Stimulated activated CD8-positive, alpha-beta memory T cell treated with anti-CD3 and anti-CD28 coated beads, Interleukin-7, amount 100 ng/mL, for 1 hour (primary cell): ENCODE results near the gene RAD51B.
"Not testable (repeated sequence)": the region's sequence is repeated elsewhere in the genome, so short reads cannot be mapped to it uniquely, and the experiment has no call there.

Experiments used
- DNase-seq, 2 donors: peaks; one replicate each; pipeline ENCODE4 v3.0.0-alpha.2; 2020; ENCODE audit warnings: low read depth in 2 of 2

RAD51B gene

GRCh38 chr14:68111853-68112270, 292.3 kb downstream of the RAD51B start:
- no peak for DNase-seq

- no peak for DNase-seq
These were observed 292.9 kb downstream of the RAD51B start for GRCh38 chr14:68112442-68112841.

- DNase-seq: no peak
These were observed 293.9 kb downstream of the RAD51B start for GRCh38 chr14:68113343-68113930.

GRCh38 chr14:68115952-68116351, 296.4 kb downstream of the RAD51B start:
- DNase-seq: not testable (repeated sequence)

- no peak for DNase-seq
These were observed 303.1 kb downstream of the RAD51B start for GRCh38 chr14:68122651-68123050.

GRCh38 chr14:68124050-68124449, 304.5 kb downstream of the RAD51B start:
- DNase-seq: no peak

GRCh38 chr14:68124979-68125731, 305.6 kb downstream of the RAD51B start:
- no peak for DNase-seq

- no peak for DNase-seq
These were observed 307.6 kb downstream of the RAD51B start for GRCh38 chr14:68127166-68127565.

GRCh38 chr14:68131907-68132306, 312.3 kb downstream of the RAD51B start:
- DNase-seq: no peak

GRCh38 chr14:68132563-68133121, 313.1 kb downstream of the RAD51B start:
- no peak for DNase-seq

GRCh38 chr14:68133856-68134255, 314.3 kb downstream of the RAD51B start:
- no peak for DNase-seq

- no peak for DNase-seq
These were observed 315.4 kb downstream of the RAD51B start for GRCh38 chr14:68135028-68135427.

- DNase-seq: no peak
These were observed 316.0 kb downstream of the RAD51B start for GRCh38 chr14:68135566-68135965.

- DNase-seq: no peak
These were observed 318.4 kb downstream of the RAD51B start for GRCh38 chr14:68137704-68138619.

- DNase-seq: no peak
These were observed 320.0 kb downstream of the RAD51B start for GRCh38 chr14:68139431-68140075.

- no peak for DNase-seq
These were observed 320.6 kb downstream of the RAD51B start for GRCh38 chr14:68140076-68140741.

GRCh38 chr14:68140806-68141205, 321.2 kb downstream of the RAD51B start:
- DNase-seq: no peak

GRCh38 chr14:68141281-68142088, 321.9 kb downstream of the RAD51B start:
- no peak for DNase-seq

GRCh38 chr14:68143341-68143841, 323.8 kb downstream of the RAD51B start:
- DNase-seq: no peak
